ENCODE results near the gene EDC4. TPM values are rescaled to one million over a fixed set of nuclear protein-coding genes. Genes with fewer than 3 reads are reported as not detected.

EDC4 gene
- total and polyA plus RNA-seq, 2 of the 13 experiments (the other 11 are each of a cell fraction or from before 2014, with no cell fraction given) = 51.4 to 59.1 TPM

GRCh38 chr16:67872631-67873434 lies at the start of gene EDC4 (continued):
- peak; percentile 64; the same call in 1 of the 2 replicates for TF ChIP-seq THAP9 (CRISPR knock-in tag; IDR thresholded peaks at IDR 0.05; ENCODE audit: borderline replicate concordance)
- TF ChIP-seq TOPORS (CRISPR knock-in tag; IDR thresholded peaks at IDR 0.05) = peak; percentile 65; the same call in 1 of the 2 replicates
- TF ChIP-seq LCORL (IDR thresholded peaks at IDR 0.05) = no peak
- TF ChIP-seq LCORL (CRISPR knock-in tag; IDR thresholded peaks at IDR 0.05) = peak; percentile 86
- TF ChIP-seq HOXA3 (CRISPR knock-in tag; IDR thresholded peaks at IDR 0.05) = peak; percentile 80
- no peak; the same call in 1 of the 2 replicates for TF ChIP-seq SNAI1 (CRISPR knock-in tag; IDR thresholded peaks at IDR 0.05; ENCODE audit: borderline replicate concordance)
- peak; percentile 85; the same call in 1 of the 2 replicates for TF ChIP-seq ZNF780A (CRISPR knock-in tag; IDR thresholded peaks at IDR 0.05)
- TF ChIP-seq SOX5 (CRISPR knock-in tag; IDR thresholded peaks at IDR 0.05; ENCODE audit: borderline replicate concordance) = peak; percentile 61; the same call in 1 of the 2 replicates
- TF ChIP-seq CCDC6 (CRISPR knock-in tag; IDR thresholded peaks at IDR 0.05) = no peak
- 0 out of 2 replicates have a peak, but pooled peaks have one; percentile 44 for TF ChIP-seq ZNF224 (CRISPR knock-in tag; IDR thresholded peaks at IDR 0.05)
- TF ChIP-seq RNF2 (conservative IDR thresholded peaks at IDR 0.05; ENCODE audit: low read depth) = no peak
- peak; percentile 65 for TF ChIP-seq PAXIP1 (CRISPR knock-in tag; conservative IDR thresholded peaks at IDR 0.05)
- TF ChIP-seq ZFP36L1 (CRISPR knock-in tag; IDR thresholded peaks at IDR 0.05) = no peak
- TF ChIP-seq TSC22D2 (CRISPR knock-in tag; IDR thresholded peaks at IDR 0.05; ENCODE audit: borderline replicate concordance) = peak; percentile 95; the same call in 1 of the 2 replicates
- TF ChIP-seq AKAP8 (CRISPR knock-in tag; IDR thresholded peaks at IDR 0.05) = peak; percentile 99
- no peak for TF ChIP-seq USF2 (IDR thresholded peaks at IDR 0.05; ENCODE audit: low read depth, low read length)
- peak; percentile 32; the same call in 1 of the 2 replicates for TF ChIP-seq USF2 (CRISPR knock-in tag; IDR thresholded peaks at IDR 0.05; ENCODE audit: borderline replicate concordance)
- no peak for TF ChIP-seq HMGA1 (CRISPR knock-in tag; conservative IDR thresholded peaks at IDR 0.05)
- TF ChIP-seq FOXP4 (CRISPR knock-in tag; IDR thresholded peaks at IDR 0.05) = peak; percentile 61
